ENCODE measurements around the gene PTPDC1.
"Not testable (repeated sequence)": the region's sequence is repeated elsewhere in the genome, so short reads cannot be mapped to it uniquely, and the experiment has no call there.

PTPDC1 gene

GRCh38 chr9:94100152-94100879 is 16.1 kb downstream of the PTPDC1 start:
- Histone ChIP-seq H3K27me3 (ENCODE audit: insufficient read depth, low read length) (no peaks in the 10 kb centered on the region), H3K9me3 (ENCODE audit: low read length) (no peaks in the 10 kb centered on the region), H3K36me3 (ENCODE audit: insufficient read depth, low read length) (peaks cover 10% of the 10 kb centered on the region), H2AFZ (ENCODE audit: low read depth, low read length) (no peak overlapping the region), H3K4me3 (ENCODE audit: low read length) (no peak overlapping the region), H3K4me1 (ENCODE audit: insufficient read depth, low read length) (no peaks in the 10 kb centered on the region)

GRCh38 chr9:94101162-94101853 is 17.0 kb downstream of the PTPDC1 start:
- no peaks in the 10 kb centered on the region for H3K4me1 ChIP-seq (ENCODE audit: insufficient read depth, low read length)
- H3K27me3 ChIP-seq (ENCODE audit: insufficient read depth, low read length) = no peaks in the 10 kb centered on the region

GRCh38 chr9:94108584-94108983 is 24.3 kb downstream of the PTPDC1 start:
- Histone ChIP-seq H3K36me3 (ENCODE audit: insufficient read depth, low read length) (peaks cover 3% of the 10 kb centered on the region), H3K4me1 (ENCODE audit: insufficient read depth, low read length) (no peaks in the 10 kb centered on the region), H3K27me3 (ENCODE audit: insufficient read depth, low read length) (no peaks in the 10 kb centered on the region), H2AFZ (ENCODE audit: low read depth, low read length) (no peak overlapping the region), H3K4me3 (ENCODE audit: low read length) (no peak overlapping the region), H3K9me3 (ENCODE audit: low read length) (peaks cover 3% of the 10 kb centered on the region)

More at GRCh38 chr9:94101162-94101853, 17.0 kb downstream of the PTPDC1 start:
- Histone ChIP-seq H3K4me3 (ENCODE audit: low read length) (no peak overlapping the region), H3K9me3 (ENCODE audit: low read length) (peaks cover 2% of the 10 kb centered on the region), H3K36me3 (ENCODE audit: insufficient read depth, low read length) (peaks cover 10% of the 10 kb centered on the region), H2AFZ (ENCODE audit: low read depth, low read length) (no peak overlapping the region)

- Histone ChIP-seq H3K4me3 (ENCODE audit: low read length) (no peak overlapping the region), H3K9me3 (ENCODE audit: low read length) (peaks cover 3% of the 10 kb centered on the region), H3K36me3 (ENCODE audit: insufficient read depth, low read length) (no peaks in the 10 kb centered on the region), H2AFZ (ENCODE audit: low read depth, low read length) (no peak overlapping the region), H3K27me3 (ENCODE audit: insufficient read depth, low read length) (no peaks in the 10 kb centered on the region), H3K4me1 (ENCODE audit: insufficient read depth, low read length) (no peaks in the 10 kb centered on the region)
Observed at GRCh38 chr9:94110821-94111252, 26.6 kb downstream of the PTPDC1 start.

- Histone ChIP-seq H3K27me3 (ENCODE audit: insufficient read depth, low read length) (no peaks in the 10 kb centered on the region), H2AFZ (ENCODE audit: low read depth, low read length) (no peak overlapping the region), H3K36me3 (ENCODE audit: insufficient read depth, low read length) (no peaks in the 10 kb centered on the region), H3K9me3 (ENCODE audit: low read length) (no peaks in the 10 kb centered on the region), H3K4me1 (ENCODE audit: insufficient read depth, low read length) (no peaks in the 10 kb centered on the region), H3K4me3 (ENCODE audit: low read length) (no peak overlapping the region)
Observed at GRCh38 chr9:94111446-94111845, 27.2 kb downstream of the PTPDC1 start.

GRCh38 chr9:94112716-94113465 is 28.6 kb downstream of the PTPDC1 start:
- no peaks in the 10 kb centered on the region for H3K9me3 ChIP-seq (ENCODE audit: low read length)

GRCh38 chr9:94120088-94120487 is 35.8 kb downstream of the PTPDC1 start:
- not testable (repeated sequence) for H3K9me3 ChIP-seq (ENCODE audit: low read length); H3K27me3 ChIP-seq (ENCODE audit: insufficient read depth, low read length); H2AFZ ChIP-seq (ENCODE audit: low read depth, low read length); H3K36me3 ChIP-seq (ENCODE audit: insufficient read depth, low read length); H3K4me1 ChIP-seq (ENCODE audit: insufficient read depth, low read length); H3K4me3 ChIP-seq (ENCODE audit: low read length)

More at GRCh38 chr9:94112716-94113465, 28.6 kb downstream of the PTPDC1 start:
- Histone ChIP-seq H3K4me1 (ENCODE audit: insufficient read depth, low read length) (no peaks in the 10 kb centered on the region), H3K36me3 (ENCODE audit: insufficient read depth, low read length) (no peaks in the 10 kb centered on the region), H2AFZ (ENCODE audit: low read depth, low read length) (no peak overlapping the region), H3K27me3 (ENCODE audit: insufficient read depth, low read length) (no peaks in the 10 kb centered on the region), H3K4me3 (ENCODE audit: low read length) (no peak overlapping the region)

- Histone ChIP-seq H3K9me3 (ENCODE audit: low read length) (peaks cover 3% of the 10 kb centered on the region), H3K27me3 (ENCODE audit: insufficient read depth, low read length) (no peaks in the 10 kb centered on the region), H2AFZ (ENCODE audit: low read depth, low read length) (no peak overlapping the region), H3K4me3 (ENCODE audit: low read length) (no peak overlapping the region), H3K36me3 (ENCODE audit: insufficient read depth, low read length) (no peaks in the 10 kb centered on the region), H3K4me1 (ENCODE audit: insufficient read depth, low read length) (no peaks in the 10 kb centered on the region)
Observed at GRCh38 chr9:94120854-94121376, 36.7 kb downstream of the PTPDC1 start.

GRCh38 chr9:94126844-94127243 is 42.6 kb downstream of the PTPDC1 start:
- Histone ChIP-seq H2AFZ (ENCODE audit: low read depth, low read length) (no peak overlapping the region), H3K4me1 (ENCODE audit: insufficient read depth, low read length) (no peaks in the 10 kb centered on the region), H3K36me3 (ENCODE audit: insufficient read depth, low read length) (no peaks in the 10 kb centered on the region), H3K27me3 (ENCODE audit: insufficient read depth, low read length) (no peaks in the 10 kb centered on the region), H3K4me3 (ENCODE audit: low read length) (no peak overlapping the region), H3K9me3 (ENCODE audit: low read length) (peaks cover 8% of the 10 kb centered on the region)

GRCh38 chr9:94127806-94128205 is 43.5 kb downstream of the PTPDC1 start:
- Histone ChIP-seq H3K4me1 (ENCODE audit: insufficient read depth, low read length) (no peaks in the 10 kb centered on the region), H3K9me3 (ENCODE audit: low read length) (peaks cover 8% of the 10 kb centered on the region), H2AFZ (ENCODE audit: low read depth, low read length) (no peak overlapping the region), H3K27me3 (ENCODE audit: insufficient read depth, low read length) (no peaks in the 10 kb centered on the region), H3K4me3 (ENCODE audit: low read length) (no peak overlapping the region), H3K36me3 (ENCODE audit: insufficient read depth, low read length) (no peaks in the 10 kb centered on the region)

GRCh38 chr9:94128580-94128979 is 44.3 kb downstream of the PTPDC1 start:
- no peak overlapping the region for H2AFZ ChIP-seq (ENCODE audit: low read depth, low read length)
- no peaks in the 10 kb centered on the region for H3K4me1 ChIP-seq (ENCODE audit: insufficient read depth, low read length)
- no peaks in the 10 kb centered on the region for H3K36me3 ChIP-seq (ENCODE audit: insufficient read depth, low read length)
- no peak overlapping the region for H3K4me3 ChIP-seq (ENCODE audit: low read length)
- peaks cover 8% of the 10 kb centered on the region for H3K9me3 ChIP-seq (ENCODE audit: low read length)
- H3K27me3 ChIP-seq (ENCODE audit: insufficient read depth, low read length) = no peaks in the 10 kb centered on the region

- no peak overlapping the region for H2AFZ ChIP-seq (ENCODE audit: low read depth, low read length)
- H3K36me3 ChIP-seq (ENCODE audit: insufficient read depth, low read length) = no peaks in the 10 kb centered on the region
- no peaks in the 10 kb centered on the region for H3K27me3 ChIP-seq (ENCODE audit: insufficient read depth, low read length)
- H3K9me3 ChIP-seq (ENCODE audit: low read length) = peaks cover 2% of the 10 kb centered on the region
- H3K4me3 ChIP-seq (ENCODE audit: low read length) = no peak overlapping the region
- H3K4me1 ChIP-seq (ENCODE audit: insufficient read depth, low read length) = no peaks in the 10 kb centered on the region
Observed at GRCh38 chr9:94134629-94135028, 50.4 kb downstream of the PTPDC1 start.

- Histone ChIP-seq H3K4me1 (ENCODE audit: insufficient read depth, low read length) (peaks cover 2% of the 10 kb centered on the region), H2AFZ (ENCODE audit: low read depth, low read length) (no peak overlapping the region), H3K9me3 (ENCODE audit: low read length) (no peaks in the 10 kb centered on the region), H3K36me3 (ENCODE audit: insufficient read depth, low read length) (no peaks in the 10 kb centered on the region), H3K4me3 (ENCODE audit: low read length) (no peak overlapping the region), H3K27me3 (ENCODE audit: insufficient read depth, low read length) (no peaks in the 10 kb centered on the region)
Observed at GRCh38 chr9:94135222-94135621, 51.0 kb downstream of the PTPDC1 start.
